ENCODE measurements around the gene KNDC1.

DNA sequence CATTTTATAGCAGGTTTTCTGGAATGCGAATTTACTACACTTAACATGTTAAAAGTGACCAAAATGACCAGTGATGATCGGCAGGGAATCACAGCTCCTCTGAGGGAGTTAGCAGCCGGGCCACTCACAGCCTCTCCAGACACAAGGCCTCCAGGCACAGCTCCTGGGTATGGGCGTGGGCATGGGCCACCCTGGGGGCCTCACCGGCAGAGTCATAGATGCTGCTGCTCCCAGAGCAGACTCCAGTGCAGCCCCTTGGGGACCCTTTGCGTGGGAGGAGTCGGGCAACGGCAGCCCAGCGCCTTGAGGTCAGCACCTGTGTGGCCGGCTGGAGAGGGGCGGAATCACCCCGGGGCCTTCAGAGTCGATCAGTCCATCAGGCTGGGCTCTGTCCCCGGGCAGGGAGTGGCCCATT is 8.6 kb downstream of the KNDC1 start:
- TF ChIP-seq, protein P1, sequence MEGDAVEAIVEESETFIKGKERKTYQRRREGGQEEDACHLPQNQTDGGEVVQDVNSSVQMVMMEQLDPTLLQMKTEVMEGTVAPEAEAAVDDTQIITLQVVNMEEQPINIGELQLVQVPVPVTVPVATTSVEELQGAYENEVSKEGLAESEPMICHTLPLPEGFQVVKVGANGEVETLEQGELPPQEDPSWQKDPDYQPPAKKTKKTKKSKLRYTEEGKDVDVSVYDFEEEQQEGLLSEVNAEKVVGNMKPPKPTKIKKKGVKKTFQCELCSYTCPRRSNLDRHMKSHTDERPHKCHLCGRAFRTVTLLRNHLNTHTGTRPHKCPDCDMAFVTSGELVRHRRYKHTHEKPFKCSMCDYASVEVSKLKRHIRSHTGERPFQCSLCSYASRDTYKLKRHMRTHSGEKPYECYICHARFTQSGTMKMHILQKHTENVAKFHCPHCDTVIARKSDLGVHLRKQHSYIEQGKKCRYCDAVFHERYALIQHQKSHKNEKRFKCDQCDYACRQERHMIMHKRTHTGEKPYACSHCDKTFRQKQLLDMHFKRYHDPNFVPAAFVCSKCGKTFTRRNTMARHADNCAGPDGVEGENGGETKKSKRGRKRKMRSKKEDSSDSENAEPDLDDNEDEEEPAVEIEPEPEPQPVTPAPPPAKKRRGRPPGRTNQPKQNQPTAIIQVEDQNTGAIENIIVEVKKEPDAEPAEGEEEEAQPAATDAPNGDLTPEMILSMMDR (IDR thresholded peaks at IDR 0.05) = no peak
- no peak for TF ChIP-seq POLR2A (IDR thresholded peaks at IDR 0.05)
